B cell (primary cell): ENCODE measurements around the gene ABCA1. TPM values are rescaled to one million over a fixed set of nuclear protein-coding genes. Genes with fewer than 3 reads are reported as not detected.
"Not testable (repeated sequence)": the region's sequence is repeated elsewhere in the genome, so short reads cannot be mapped to it uniquely, and the experiment has no call there.

ENCODE experiments used
- ATAC-seq: fragments of 200-7000 bp; cut with Tn5 transposase; one replicate; pipeline ENCODE4 v1.10.0; 2021; ENCODE audit warnings: low read depth, mild to moderate bottlenecking, moderate number of reproducible peaks, moderate library complexity
- CTCF ChIA-PET: fragments of 350-600 bp; sonication (Branson Sonifier 250); formaldehyde crosslinking; loops from one replicate; lab custom pipeline; 2021; ENCODE audit warnings: antibody characterized with exemption, inconsistent platforms; lab: Charles Lee
- POLR2A ChIA-PET: fragments of 350-600 bp; sonication (Branson Sonifier 250); formaldehyde crosslinking; loops from one replicate; lab custom pipeline; 2021; ENCODE audit warnings: antibody characterized with exemption; lab: Charles Lee
- DNase-seq: peaks from one replicate; pipeline ENCODE4 v3.0.0; 2013
- H2AFZ ChIP-seq: 2 replicates; pipeline ENCODE4 v1.6.1; 2012; ENCODE audit warnings: mild to moderate bottlenecking, low read depth, low read length; ENCODE audit not compliant: insufficient read depth, poor library complexity, severe bottlenecking
- H3K27ac ChIP-seq, 2 donors: 1 replicate in 1 of 2; 2 replicates in 1 of 2; pipeline ENCODE4 v1.5.1; 2012 to 2013; ENCODE audit warnings: low read length in 2 of 2, mild to moderate bottlenecking in 2 of 2, moderate library complexity in 1 of 2
- H3K27me3 ChIP-seq, 4 experiments: fragments of 200-600 bp in 1 of 4; sonication (generic) in 1 of 4; replicated peaks in 1 of 4; 1 replicate in 2 of 4; 2 replicates in 2 of 4; pipeline versions ENCODE4 v1.6.1 to v1.7.0; 2013 to 2016; ENCODE audit warnings: low read length in 3 of 4, mild to moderate bottlenecking in 2 of 4, mixed read lengths in 1 of 4, moderate library complexity in 1 of 4; ENCODE audit not compliant: insufficient read depth in 4 of 4, control insufficient read depth in 3 of 4; ENCODE audit errors: control extremely low read depth in 1 of 4
- H3K36me3 ChIP-seq, 2 experiments: replicated peaks in 1 of 2; 1 replicate in 1 of 2; 2 replicates in 1 of 2; pipeline versions ENCODE4 v1.6.1 to v1.7.1; 2013; ENCODE audit warnings: low read length in 1 of 2; ENCODE audit not compliant: insufficient read depth in 2 of 2, control insufficient read depth in 1 of 2; ENCODE audit errors: control extremely low read depth in 1 of 2, extremely low read depth in 1 of 2
- H3K4me1 ChIP-seq, 2 donors: fragments of 200-600 bp in 1 of 2; sonication (generic) in 1 of 2; 1 replicate in 1 of 2; 2 replicates in 1 of 2; pipeline versions ENCODE4 v1.5.1 to v1.6.1; 2013 to 2017; ENCODE audit warnings: low read length in 2 of 2; ENCODE audit not compliant: control insufficient read depth in 2 of 2, insufficient read depth in 2 of 2
- H3K4me2 ChIP-seq: replicated peaks from 2 replicates; pipeline ENCODE3; 2012; ENCODE audit warnings: mild to moderate bottlenecking, low read depth, low read length; ENCODE audit not compliant: poor library complexity, severe bottlenecking
- H3K4me3 ChIP-seq, 5 experiments: fragments of 200-600 bp in 1 of 5; sonication (generic) in 1 of 5; 1 replicate in 3 of 5; 2 replicates in 2 of 5; pipeline versions ENCODE4 v1.5.1 to v1.7.0; 2011 to 2016; ENCODE audit warnings: low read length in 4 of 5, mild to moderate bottlenecking in 4 of 5, low read depth in 2 of 5, control low read depth in 1 of 5, moderate library complexity in 1 of 5; ENCODE audit not compliant: insufficient read depth in 1 of 5; ENCODE audit errors: control extremely low read depth in 1 of 5, extremely low read depth in 1 of 5
- H3K79me2 ChIP-seq: fragments of 200-600 bp; sonication (generic); one replicate; pipeline ENCODE4 v1.6.0; 2016; ENCODE audit warnings: low read length; ENCODE audit not compliant: control insufficient read depth, insufficient read depth
- H3K9ac ChIP-seq: fragments of 200-600 bp; sonication (generic); 2 replicates; pipeline ENCODE4 v1.6.1; 2017; ENCODE audit warnings: mild to moderate bottlenecking, low read length, moderate library complexity
- H3K9me3 ChIP-seq, 3 donors: one replicate each; pipeline versions ENCODE4 v1.6.1 to v1.7.1; 2013; ENCODE audit warnings: low read length in 2 of 3; ENCODE audit not compliant: control insufficient read depth in 2 of 3, insufficient read depth in 1 of 3; ENCODE audit errors: control extremely low read depth in 1 of 3
- H4K20me1 ChIP-seq: 2 replicates; pipeline ENCODE4 v1.6.0; 2012; ENCODE audit warnings: mild to moderate bottlenecking, low read length; ENCODE audit not compliant: insufficient read depth, control insufficient read depth, poor library complexity, severe bottlenecking
- H3K27ac Mint-ChIP-seq: one replicate; pipeline ENCODE4 v1.8.0; 2021; ENCODE audit warnings: mixed read lengths
- H3K27me3 Mint-ChIP-seq: one replicate; pipeline ENCODE4 v1.8.0; 2021; ENCODE audit warnings: mixed read lengths
- H3K4me1 Mint-ChIP-seq: one replicate; pipeline ENCODE4 v1.8.0; 2021; ENCODE audit warnings: mixed read lengths
- H3K4me3 Mint-ChIP-seq: one replicate; pipeline ENCODE4 v1.8.0; 2021; ENCODE audit warnings: mixed read lengths
- H3K9me3 Mint-ChIP-seq: one replicate; pipeline ENCODE4 v1.8.0; 2022; ENCODE audit warnings: mixed read lengths; ENCODE audit not compliant: insufficient read depth
- CTCF ChIP-seq: fragments of 200-600 bp; IDR thresholded peaks from one replicate; pipeline ENCODE4 v1.8.0; 2022; ENCODE audit warnings: antibody characterized with exemption, mild to moderate bottlenecking
- EZH2 ChIP-seq: IDR thresholded peaks from 2 replicates; pipeline ENCODE4 v1.6.1; 2012; ENCODE audit warnings: borderline replicate concordance, low read depth, mild to moderate bottlenecking, moderate library complexity, low read length; ENCODE audit not compliant: insufficient read depth, poor library complexity, severe bottlenecking
- WGBS: methylation state at CpG from one replicate; pipeline ENCODE4 v1.1.5; 2013; ENCODE audit warnings: missing lambda C conversion rate; ENCODE audit not compliant: insufficient coverage; 5-methylcytosine and 5-hydroxymethylcytosine counted together
- intact Hi-C: fragments of 100-400 bp; cut with micrococcal nuclease; formaldehyde crosslinking; loops from one replicate; pipeline ENCODE4 v1.10.0; 2022
- polyA plus RNA-seq: library from polyadenylated mRNA; depleted of rRNA; stranded (reverse); fragments of >200 nt; gene quantifications from 2 replicates; pipeline ENCODE4 v1.2.3, GENCODE V29; 2012
- total RNA-seq, 2 donors: library from RNA; stranded (reverse); fragments of 120-200 nt in 1 of 2; gene quantifications; 1 replicate in 1 of 2; 2 replicates in 1 of 2; pipeline versions ENCODE4 v1.2.3 to v1.2.4, GENCODE V29; 2013 to 2022

Gene ABCA1
- total and polyA plus RNA-seq, 2 donors (not counting 1 experiment from before 2014, with no cell fraction given) = 5.2 to 24.0 TPM

DNA sequence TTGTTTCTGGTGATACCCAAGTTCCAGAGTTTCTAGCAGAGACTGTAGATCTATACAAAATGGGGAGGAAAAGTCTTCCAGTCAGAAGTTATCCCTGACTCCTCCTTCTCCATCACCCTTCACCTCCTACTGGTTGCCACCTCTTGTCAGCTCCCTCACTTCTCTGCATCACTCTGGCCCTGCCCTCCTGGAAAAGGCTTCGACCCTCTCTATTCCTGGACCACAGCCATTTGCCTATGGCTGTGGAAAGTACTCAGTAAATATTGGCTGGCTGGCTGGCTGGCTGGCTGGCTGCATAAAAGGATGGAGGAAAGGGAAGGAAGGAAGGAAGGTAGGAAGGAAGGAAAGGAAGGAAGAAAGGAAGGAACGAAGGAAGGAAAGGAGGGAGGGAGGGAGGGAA is 32.7 kb upstream of the ABCA1 start:
- no peak overlapping the region for H3K4me2 ChIP-seq
- ATAC-seq = no peak
- H3K36me3 ChIP-seq = no peaks in the 10 kb centered on the region
- no peak overlapping the region for H3K9ac ChIP-seq
- no peaks in the 10 kb centered on the region for H3K9me3 Mint-ChIP-seq
- H3K27me3 ChIP-seq = peaks cover 0 to 9% (median 5%) of the 10 kb centered on the region in 4 experiments
- no peaks in the 10 kb centered on the region for H4K20me1 ChIP-seq
- no peak overlapping the region for H3K4me3 ChIP-seq
- H3K27me3 Mint-ChIP-seq = peaks cover 7% of the 10 kb centered on the region
- DNase-seq = no peak
- 67% methylated on average over 1 of the region's 2 CpGs for WGBS
- no peaks in the 10 kb centered on the region for H3K79me2 ChIP-seq
- ChIA-PET CTCF (no interaction called here), POLR2A (no interaction called here)
- intact Hi-C loops = no loop called here
- H3K27ac Mint-ChIP-seq = no peak overlapping the region
- peaks cover 3% of the 10 kb centered on the region for H3K4me1 Mint-ChIP-seq
- no peaks in the 10 kb centered on the region for H3K4me1 ChIP-seq
- H3K9me3 ChIP-seq = no peaks in the 10 kb centered on the region
- no peak for TF ChIP-seq CTCF
- no peak for TF ChIP-seq EZH2
- no peak overlapping the region for H2AFZ ChIP-seq
- H3K4me3 Mint-ChIP-seq = no peak overlapping the region
- H3K27ac ChIP-seq = no peak overlapping the region

DNA sequence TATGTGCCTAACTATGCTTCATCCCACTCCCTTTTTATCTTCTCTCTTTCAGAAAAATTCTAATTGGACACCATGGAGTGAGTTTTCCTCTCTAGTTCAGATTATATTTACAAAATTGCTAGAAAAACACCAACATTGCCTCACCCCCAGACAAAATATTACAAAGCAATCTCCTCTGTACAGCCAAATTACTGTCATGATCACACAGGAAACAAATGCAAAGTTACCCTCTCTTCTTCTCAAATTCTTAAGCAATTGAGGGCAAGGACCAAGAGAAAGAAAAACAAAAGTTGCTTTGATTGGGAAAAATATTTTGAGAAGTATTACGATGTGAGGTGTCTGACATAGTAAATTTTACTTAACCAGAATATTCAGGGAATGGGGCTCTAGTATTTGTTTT is 30.8 kb upstream of the ABCA1 start:
- no CpG with 5 or more reads among the region's 1 CpG for WGBS
- H3K9ac ChIP-seq = no peak overlapping the region
- intact Hi-C loops = no loop called here
- H3K36me3 ChIP-seq = no peaks in the 10 kb centered on the region
- no peak overlapping the region for H3K4me3 ChIP-seq
- CTCF ChIA-PET = no interaction called here
- peaks cover 0 to 9% (median 5%) of the 10 kb centered on the region in 4 experiments for H3K27me3 ChIP-seq
- Mint-ChIP-seq H3K27me3 (peaks cover 7% of the 10 kb centered on the region), H3K9me3 (no peaks in the 10 kb centered on the region), H3K4me1 (peaks cover 3% of the 10 kb centered on the region), H3K4me3 (no peak overlapping the region), H3K27ac (no peak overlapping the region)
- H4K20me1 ChIP-seq = no peaks in the 10 kb centered on the region
- no peaks in the 10 kb centered on the region for H3K9me3 ChIP-seq
- no peak for ATAC-seq
- no peak overlapping the region for H3K4me2 ChIP-seq
- H3K4me1 ChIP-seq = no peaks in the 10 kb centered on the region
- no peak for DNase-seq
- no peak for TF ChIP-seq CTCF
- TF ChIP-seq EZH2 = no peak
- no peaks in the 10 kb centered on the region for H3K79me2 ChIP-seq
- H3K27ac ChIP-seq = no peak overlapping the region
- POLR2A ChIA-PET = no interaction called here
- no peak overlapping the region for H2AFZ ChIP-seq

GRCh38 chr9:104958006-104958405 is 30.1 kb upstream of the ABCA1 start:
- CTCF ChIA-PET, DNase-seq: not testable (repeated sequence)

More at GRCh38 chr9:104958006-104958405, 30.1 kb upstream of the ABCA1 start:
- H2AFZ ChIP-seq, H3K27me3 ChIP-seq, H3K9ac ChIP-seq, H3K27ac Mint-ChIP-seq, intact Hi-C loops, H3K4me1 ChIP-seq, H3K27me3 Mint-ChIP-seq, POLR2A ChIA-PET, H3K4me3 Mint-ChIP-seq, ATAC-seq, H4K20me1 ChIP-seq, H3K9me3 Mint-ChIP-seq, H3K4me1 Mint-ChIP-seq, H3K36me3 ChIP-seq, H3K4me2 ChIP-seq, H3K27ac ChIP-seq, H3K9me3 ChIP-seq, H3K79me2 ChIP-seq, H3K4me3 ChIP-seq: not testable (repeated sequence)
- WGBS = 60% methylated on average over 2 of the region's 4 CpGs
